ENCODE results near the gene ZNF236. TPM values are rescaled to one million over a fixed set of nuclear protein-coding genes. Genes with fewer than 3 reads are reported as not detected.

The ZNF236 gene
- total and polyA plus RNA-seq, 2 donors (not counting 3 experiments of a cell fraction or from before 2014, with no cell fraction given), result 4.5 to 14.7 TPM

GRCh38 chr18:76892832-76893231, 70.5 kb downstream of the ZNF236 start:
- no peak overlapping the region for H3K9ac ChIP-seq (replicated peaks; ENCODE audit: extremely low read depth, insufficient read depth, low read length)
- H3K36me3 ChIP-seq (ENCODE audit: control insufficient read depth in 2 of 2, extremely low read depth in 1 of 2, insufficient read depth in 2 of 2, low read length in 2 of 2), result peaks cover 18 to 34% of the 10 kb centered on the region in 2 experiments
- FAIRE-seq (no peak), DNase-seq (ENCODE audit: low read depth, low spot score) (no peak)
- intact Hi-C loops (cut with micrococcal nuclease), result no loop called here
- CTCF ChIA-PET, result interaction anchor here (0.6 kb wide), 1 partner anchor 108 kb away, joined by 3 read pairs; no protein-coding TSS in a partner anchor
- H3K27me3 ChIP-seq (ENCODE audit: control insufficient read depth in 2 of 2, insufficient read depth in 2 of 2, low read length in 2 of 2), result no peaks in the 10 kb centered on the region
- H3K4me3 ChIP-seq (replicated peaks in 1 of 3; ENCODE audit: insufficient read depth in 1 of 3, low read depth in 1 of 3, low read length in 3 of 3), result no peak overlapping the region
- POLR2A ChIA-PET, result no interaction called here
- H3K9me1 ChIP-seq (replicated peaks; ENCODE audit: control insufficient read depth, extremely low read depth, insufficient read depth, low read length), result no peaks in the 10 kb centered on the region
- no peaks in the 10 kb centered on the region for H3K79me2 ChIP-seq (ENCODE audit: control insufficient read depth, insufficient read depth, low read length)
- no peak overlapping the region for H3K27ac ChIP-seq (ENCODE audit: insufficient read depth, low read depth, low read length)
- H3K4me2 ChIP-seq (ENCODE audit: insufficient read depth, low read length), result no peak overlapping the region
- no peaks in the 10 kb centered on the region for H4K20me1 ChIP-seq (replicated peaks; ENCODE audit: control insufficient read depth, extremely low read depth, insufficient read depth, low read length)
- no peak for TF ChIP-seq FOS (IDR thresholded peaks at IDR 0.05; ENCODE audit: borderline replicate concordance, insufficient read depth, low read length)
- TF ChIP-seq GATA2 (IDR thresholded peaks at IDR 0.05; ENCODE audit: insufficient read depth, insufficient read length, low read depth, low read length), result no peak
- no peak for TF ChIP-seq CTCF (IDR thresholded peaks at IDR 0.05; ENCODE audit: extremely low read depth in 1 of 2, insufficient read depth in 1 of 2, low read depth in 1 of 2, low read length in 2 of 2)
- no peak for TF ChIP-seq POLR2AphosphoS5 (IDR thresholded peaks at IDR 0.05; ENCODE audit: insufficient read depth, low read depth, low read length)
- no peak for TF ChIP-seq POLR2A (IDR thresholded peaks at IDR 0.05; ENCODE audit: low read depth, low read length)
- TF ChIP-seq EZH2 (IDR thresholded peaks at IDR 0.05; ENCODE audit: borderline replicate concordance, low read depth, low read length, severe bottlenecking), result no peak
- no peak for TF ChIP-seq JUN (IDR thresholded peaks at IDR 0.05; ENCODE audit: borderline replicate concordance, insufficient read depth, insufficient read length, low read depth)
- no peak for TF ChIP-seq MAX (IDR thresholded peaks at IDR 0.05; ENCODE audit: insufficient read depth, insufficient read length)
- no peak for TF ChIP-seq MYC (IDR thresholded peaks at IDR 0.05; ENCODE audit: low read depth, low read length)
- H3K4me1 ChIP-seq (ENCODE audit: control insufficient read depth, extremely low read depth, insufficient read depth, low read length), result no peaks in the 10 kb centered on the region
- dilution Hi-C loops (cut with MboI; ENCODE audit: extremely low pct_ligation_motif_present, low sequenced_read_pairs), result no loop called here
- H2AFZ ChIP-seq (ENCODE audit: low read depth, low read length), result no peak overlapping the region
- no TSS peak for BruUV-seq (replicated peaks)
- no peaks in the 10 kb centered on the region for H3K9me3 ChIP-seq (replicated peaks; ENCODE audit: control insufficient read depth, insufficient read depth, low read length)

All from endothelial cell of umbilical vein (primary cell).